Esophagus muscularis mucosa (tissue), 2 donors: ENCODE measurements around the gene PTMA.

ENCODE experiments used
- POLR2A ChIP-seq: fragments of 450-650 bp; IDR thresholded peaks from one replicate; pipeline ENCODE4 v1.6.1; 2017; ENCODE audit warnings: antibody characterized with exemption, moderate library complexity, mild to moderate bottlenecking, low read depth
- POLR2AphosphoS5 ChIP-seq, 2 donors: sonication (generic); formaldehyde crosslinking; IDR thresholded peaks; one replicate each; pipeline ENCODE4 v1.6.1; 2017; ENCODE audit warnings: antibody characterized with exemption in 2 of 2

DNA sequence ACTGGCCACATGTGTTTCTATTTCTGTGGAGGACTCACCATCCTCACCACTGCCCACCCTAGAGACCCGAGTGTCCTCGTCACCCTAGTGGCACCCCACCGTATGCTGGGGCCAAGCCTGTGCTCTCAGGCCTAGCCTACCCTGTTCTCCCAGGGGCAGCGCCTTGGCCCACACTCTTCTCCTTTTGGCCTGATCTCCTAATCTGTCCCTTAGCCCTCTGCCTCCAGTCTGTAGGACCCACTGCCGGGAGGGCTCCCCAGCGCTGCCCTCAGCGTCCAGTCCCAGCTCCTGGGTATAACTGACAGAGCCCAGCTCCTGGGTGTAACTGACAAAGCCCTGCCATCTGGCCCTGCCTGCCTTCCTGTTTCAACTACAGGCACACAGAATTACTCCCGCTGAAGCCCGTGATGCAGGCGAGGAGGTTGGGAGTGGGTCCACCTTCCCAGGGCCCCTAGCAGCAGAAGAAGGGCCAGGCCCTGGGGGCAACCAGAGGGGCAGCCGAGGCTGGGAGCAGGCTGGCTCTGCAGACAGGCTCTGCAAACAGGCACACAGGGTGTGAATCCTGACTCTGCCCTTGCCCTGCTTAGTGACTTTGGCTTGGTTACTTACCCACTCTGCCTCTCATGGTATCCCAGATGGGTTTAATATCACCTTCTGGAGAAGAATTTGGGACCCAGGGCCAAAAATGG, 25.6 kb upstream of the PTMA start:
- TF ChIP-seq POLR2AphosphoS5 (IDR thresholded peaks at IDR 0.05) (no peak), POLR2A (no peak)
